Bronchial epithelial cell (primary cell): Measurements from ENCODE around the gene FDX2. TPM values are rescaled to one million over a fixed set of nuclear protein-coding genes. Genes with fewer than 3 reads are reported as not detected.
A peak's percentile ranks its signal among the peaks of the same experiment; 100 is the strongest.

Experiments
- DNase-seq: peaks from one replicate; pipeline ENCODE4 v3.0.0-alpha.2; 2010; ENCODE audit warnings: low read depth
- FAIRE-seq: peaks from 2 replicates; lab custom pipeline; 2011; peaks lifted over from hg19 to GRCh38; lab: Jason Lieb, UNC
- H3K27me3 ChIP-seq: 2 replicates; pipeline ENCODE4 v1.5.1; 2011; ENCODE audit warnings: low read length; ENCODE audit not compliant: control insufficient read depth, insufficient read depth
- H3K36me3 ChIP-seq: 2 replicates; pipeline ENCODE4 v1.5.1; 2011; ENCODE audit warnings: low read length; ENCODE audit not compliant: control insufficient read depth, insufficient read depth
- H3K4me3 ChIP-seq: 2 replicates; pipeline ENCODE4 v1.5.1; 2011; ENCODE audit warnings: mild to moderate bottlenecking, low read depth, low read length, control low read depth
- CTCF ChIP-seq: IDR thresholded peaks from 2 replicates; pipeline ENCODE4 v1.5.1; 2011; ENCODE audit warnings: mild to moderate bottlenecking, moderate library complexity, low read length, control low read depth, inconsistent platforms; ENCODE audit not compliant: insufficient read depth, severe bottlenecking
- total RNA-seq: library from RNA; depleted of rRNA; stranded (reverse); fragments of >200 nt; gene quantifications from 2 replicates; pipeline ENCODE4 v1.2.1, GENCODE V29; 2014

FDX2 gene
- total RNA-seq, 1 donor from 2014 or later, result 24.2 TPM

- Histone ChIP-seq H3K36me3 (peaks cover 22% of the 10 kb centered on the region), H3K4me3 (no peak overlapping the region), H3K27me3 (no peaks in the 10 kb centered on the region)
- DNase-seq (no peak), FAIRE-seq (no peak)
- no peak for TF ChIP-seq CTCF
These were observed 1.4 kb upstream of the FDX2 start for GRCh38 chr19:10317045-10317856.

GRCh38 chr19:10316229-10317044, 622 bp upstream of the FDX2 start:
- H3K4me3 ChIP-seq, result peak overlapping the region; percentile 65
- no peaks in the 10 kb centered on the region for H3K27me3 ChIP-seq
- H3K36me3 ChIP-seq, result peaks cover 20% of the 10 kb centered on the region
- FAIRE-seq (no peak), DNase-seq (no peak)
- TF ChIP-seq CTCF, result no peak

- TF ChIP-seq CTCF, result no peak
- no peak for DNase-seq
- H3K36me3 ChIP-seq, result peaks cover 2% of the 10 kb centered on the region
- no peak for FAIRE-seq
- H3K4me3 ChIP-seq, result no peak within 1 kb of the TSS
- H3K27me3 ChIP-seq, result no peaks in the 10 kb centered on the region
These were observed 6.4 kb downstream of the FDX2 start, which contains the start of gene ZGLP1 for GRCh38 chr19:10309423-10309822. TSS of gene ZGLP1 (minus strand) at chr19:10309815.

GRCh38 chr19:10306327-10306726, 9.5 kb downstream of the FDX2 start:
- FAIRE-seq (no peak), DNase-seq (no peak)
- Histone ChIP-seq H3K27me3 (no peaks in the 10 kb centered on the region), H3K4me3 (no peak overlapping the region), H3K36me3 (no peaks in the 10 kb centered on the region)
- no peak for TF ChIP-seq CTCF

- no peak overlapping the region for H3K4me3 ChIP-seq
- DNase-seq, result peak; percentile 49
- no peak for TF ChIP-seq CTCF
- FAIRE-seq, result no peak
- H3K36me3 ChIP-seq, result no peaks in the 10 kb centered on the region
- H3K27me3 ChIP-seq, result no peaks in the 10 kb centered on the region
These were observed 10.5 kb downstream of the FDX2 start for GRCh38 chr19:10305139-10305806.
